Mucosa of stomach (tissue), 1 donor: Measurements from ENCODE around the gene RAB6C.
"Not testable (repeated sequence)": the region's sequence is repeated elsewhere in the genome, so short reads cannot be mapped to it uniquely, and the experiment has no call there.

Experiments used
- H3K27me3 ChIP-seq: one replicate; pipeline ENCODE4 v1.7.0; 2013; ENCODE audit warnings: mild to moderate bottlenecking, low read length; ENCODE audit not compliant: control insufficient read depth, insufficient read depth
- H3K36me3 ChIP-seq: one replicate; pipeline ENCODE4 v1.7.0; 2013; ENCODE audit warnings: low read length; ENCODE audit not compliant: control insufficient read depth, insufficient read depth
- H3K4me1 ChIP-seq: one replicate; pipeline ENCODE4 v1.7.0; 2013; ENCODE audit warnings: mild to moderate bottlenecking, low read length; ENCODE audit not compliant: control insufficient read depth, insufficient read depth
- H3K4me3 ChIP-seq: one replicate; pipeline ENCODE4 v1.7.0; 2013; ENCODE audit warnings: low read length
- H3K9ac ChIP-seq: one replicate; pipeline ENCODE4 v1.7.0; 2013; ENCODE audit warnings: mild to moderate bottlenecking, low read length, moderate library complexity
- H3K9me3 ChIP-seq: one replicate; pipeline ENCODE4 v1.7.0; 2013; ENCODE audit warnings: mild to moderate bottlenecking, low read length, moderate library complexity; ENCODE audit not compliant: control insufficient read depth
- donor health status: Pancreatic carcinoma.

The RAB6C gene

DNA sequence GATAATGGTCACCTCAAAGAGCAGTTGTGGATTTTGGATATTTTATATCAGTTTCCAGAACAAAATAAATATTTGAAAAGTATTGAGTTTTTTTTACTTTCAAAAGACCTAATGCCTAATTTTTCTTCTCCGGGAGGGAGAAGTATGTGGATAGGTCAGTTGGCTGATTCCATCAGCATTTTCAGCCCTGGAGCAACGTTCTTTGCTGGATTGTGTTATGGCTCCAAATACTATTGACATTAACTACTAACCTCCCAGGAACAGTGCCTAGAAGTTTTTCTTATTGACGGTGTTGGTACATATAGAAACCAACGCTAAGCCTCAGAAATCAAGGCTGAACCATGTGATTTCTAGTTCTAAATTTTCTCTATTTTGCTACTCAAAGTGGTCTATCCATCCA lies 20.7 kb upstream of the RAB6C start:
- H3K4me3 ChIP-seq, H3K36me3 ChIP-seq, H3K9me3 ChIP-seq, H3K4me1 ChIP-seq, H3K9ac ChIP-seq, H3K27me3 ChIP-seq: not testable (repeated sequence)

DNA sequence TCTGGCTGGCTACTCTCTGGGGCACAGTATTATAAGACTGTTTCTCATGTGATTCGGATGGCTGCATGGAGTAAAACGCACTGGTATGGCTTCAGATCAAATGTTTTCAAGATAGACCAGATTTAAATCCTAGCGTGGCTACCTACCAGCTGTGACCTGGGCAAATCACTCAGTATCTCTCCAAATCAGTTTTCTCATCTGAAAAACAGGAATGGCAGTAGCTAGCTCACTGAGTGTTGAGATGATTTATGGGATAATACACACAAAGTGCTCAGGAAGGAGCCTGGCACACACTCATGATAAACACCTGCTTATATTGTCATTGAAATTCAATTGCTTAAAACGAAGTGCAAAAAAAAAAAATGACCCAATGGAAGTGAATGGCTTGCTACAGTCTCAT lies 10.9 kb upstream of the RAB6C start:
- not testable (repeated sequence) for H3K4me1 ChIP-seq, H3K9ac ChIP-seq, H3K36me3 ChIP-seq, H3K4me3 ChIP-seq, H3K27me3 ChIP-seq, H3K9me3 ChIP-seq

DNA sequence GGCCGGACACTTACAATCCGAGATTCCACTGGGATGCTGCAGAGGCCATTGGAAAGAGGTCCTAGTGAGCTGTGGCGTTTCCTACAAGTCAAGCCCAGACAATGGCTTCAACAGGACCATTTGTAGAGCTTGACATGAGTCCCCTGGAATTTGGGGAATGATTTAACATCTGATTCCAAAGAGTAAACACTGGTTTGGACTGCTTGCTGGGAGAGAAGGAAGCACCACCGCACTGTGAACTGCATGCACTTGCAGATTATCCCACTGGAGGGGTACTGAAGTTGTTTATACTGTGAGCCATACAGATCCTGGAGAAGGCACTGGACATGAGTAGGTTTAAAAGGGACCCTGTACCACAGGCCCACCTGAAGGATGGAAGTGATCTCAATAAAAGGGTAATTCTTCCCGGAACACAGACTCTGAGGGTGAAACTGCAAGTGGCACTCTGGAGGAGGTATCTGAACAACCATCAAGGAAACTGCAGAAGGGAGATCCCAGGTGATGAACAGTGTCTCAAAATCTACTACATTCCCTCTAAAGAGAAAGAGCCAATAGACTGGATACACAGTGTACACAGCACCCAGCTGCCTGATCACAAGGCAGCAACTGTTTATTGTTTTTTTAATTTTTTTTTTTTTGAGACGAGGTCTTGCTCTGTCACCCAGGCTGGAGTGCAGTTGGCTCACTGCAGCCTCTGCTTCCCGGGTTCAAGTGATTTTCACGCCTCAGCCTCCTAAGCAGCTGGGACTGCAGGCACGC lies 4.3 kb upstream of the RAB6C start:
- H3K27me3 ChIP-seq, result no peaks in the 10 kb centered on the region
- no peaks in the 10 kb centered on the region for H3K9me3 ChIP-seq
- H3K4me1 ChIP-seq, result no peaks in the 10 kb centered on the region
- no peaks in the 10 kb centered on the region for H3K36me3 ChIP-seq
- H3K9ac ChIP-seq, result no peak overlapping the region
- no peak overlapping the region for H3K4me3 ChIP-seq

DNA sequence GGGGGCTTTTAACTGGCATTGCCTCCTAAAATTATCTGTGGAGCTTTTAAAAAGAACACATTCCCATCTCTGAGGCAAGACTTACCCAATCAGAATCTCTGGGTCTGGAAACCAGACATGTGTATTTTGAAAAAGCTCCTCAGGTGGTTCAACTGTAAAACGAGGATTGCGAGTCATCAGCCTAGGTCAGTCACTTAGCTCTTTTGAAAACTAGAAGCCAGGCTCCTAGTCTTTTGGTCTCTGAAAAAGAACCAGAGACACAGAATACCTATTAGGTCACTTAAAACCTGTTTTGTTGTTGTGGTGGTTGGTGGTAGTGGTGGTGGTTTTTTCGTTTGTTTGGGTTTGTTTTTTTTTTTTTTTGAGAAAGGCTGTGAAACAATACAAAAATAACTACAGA lies 2.5 kb upstream of the RAB6C start:
- H3K9me3 ChIP-seq, H3K27me3 ChIP-seq, H3K4me1 ChIP-seq, H3K9ac ChIP-seq, H3K36me3 ChIP-seq, H3K4me3 ChIP-seq: not testable (repeated sequence)

DNA sequence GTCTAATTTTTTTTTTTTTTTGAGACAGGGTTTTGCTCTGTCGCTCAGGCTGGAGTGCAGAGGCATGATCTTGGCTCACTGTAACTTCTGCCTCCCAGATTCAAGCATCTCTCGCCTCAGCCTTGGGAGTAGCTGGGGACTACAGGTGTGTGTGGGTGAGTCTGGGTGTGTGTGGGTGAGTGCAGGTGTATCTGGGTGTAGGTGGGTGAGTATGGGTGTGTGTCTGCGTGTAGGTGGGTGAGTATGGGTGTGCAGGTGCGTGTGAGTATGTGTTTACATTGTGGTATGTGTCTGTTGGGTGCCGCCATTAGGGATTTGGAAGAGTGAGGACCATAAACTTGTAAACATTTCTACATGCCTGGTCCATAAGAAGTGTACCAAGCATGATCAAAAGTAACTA lies 1.5 kb upstream of the RAB6C start:
- Histone ChIP-seq H3K9ac (no peak overlapping the region), H3K36me3 (no peaks in the 10 kb centered on the region), H3K4me1 (no peaks in the 10 kb centered on the region), H3K9me3 (no peaks in the 10 kb centered on the region), H3K4me3 (no peak overlapping the region), H3K27me3 (no peaks in the 10 kb centered on the region)

DNA sequence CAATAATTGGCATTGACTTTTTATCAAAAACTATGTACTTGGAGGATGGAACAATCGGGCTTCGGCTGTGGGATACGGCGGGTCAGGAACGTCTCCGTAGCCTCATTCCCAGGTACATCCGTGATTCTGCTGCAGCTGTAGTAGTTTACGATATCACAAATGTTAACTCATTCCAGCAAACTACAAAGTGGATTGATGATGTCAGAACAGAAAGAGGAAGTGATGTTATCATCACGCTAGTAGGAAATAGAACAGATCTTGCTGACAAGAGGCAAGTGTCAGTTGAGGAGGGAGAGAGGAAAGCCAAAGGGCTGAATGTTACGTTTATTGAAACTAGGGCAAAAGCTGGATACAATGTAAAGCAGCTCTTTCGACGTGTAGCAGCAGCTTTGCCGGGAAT lies 780 bp downstream of the RAB6C start:
- not testable (repeated sequence) for H3K9me3 ChIP-seq, H3K9ac ChIP-seq, H3K36me3 ChIP-seq, H3K4me1 ChIP-seq, H3K4me3 ChIP-seq, H3K27me3 ChIP-seq

DNA sequence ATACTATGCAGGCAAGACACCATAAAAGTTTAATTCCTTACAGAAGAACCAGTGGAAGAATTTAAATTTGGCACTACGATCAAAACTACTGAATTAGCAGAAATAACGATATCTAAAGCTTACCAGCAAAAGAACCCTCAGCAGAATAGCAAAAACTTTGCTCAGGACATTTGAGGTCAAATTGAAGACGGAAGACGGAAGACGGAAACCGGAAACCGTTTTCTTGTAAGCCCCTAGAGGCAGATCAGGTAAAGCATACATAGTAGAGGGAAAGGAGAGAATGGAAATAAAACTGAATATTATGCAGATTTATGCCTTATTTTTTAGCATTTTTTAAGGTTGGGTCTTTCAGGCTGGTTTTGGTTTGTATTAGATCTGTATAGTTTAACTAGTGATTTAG lies 2.2 kb downstream of the RAB6C start:
- not testable (repeated sequence) for H3K9me3 ChIP-seq, H3K36me3 ChIP-seq, H3K9ac ChIP-seq, H3K4me1 ChIP-seq, H3K4me3 ChIP-seq, H3K27me3 ChIP-seq

DNA sequence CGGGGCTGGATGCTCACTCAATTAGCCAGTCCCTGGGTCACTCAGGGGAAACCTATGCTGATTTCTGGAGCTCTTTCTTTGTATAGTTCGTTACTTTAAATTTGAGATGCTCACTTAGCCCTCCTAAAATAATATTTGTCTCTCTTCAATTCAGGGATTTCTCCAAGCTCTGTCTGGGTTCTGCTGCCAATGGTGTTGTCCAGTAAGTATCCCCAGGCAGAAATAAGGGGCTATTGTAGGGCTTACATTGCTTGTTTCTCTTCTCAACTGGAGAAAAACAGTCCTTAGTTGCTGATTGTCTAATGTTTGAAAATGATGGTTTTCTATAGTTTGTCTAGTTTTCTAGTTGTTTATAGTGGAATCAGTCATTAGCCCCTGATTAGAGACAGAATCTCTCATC lies 5.0 kb downstream of the RAB6C start:
- H3K9me3 ChIP-seq, result no peaks in the 10 kb centered on the region
- H3K4me1 ChIP-seq, result no peaks in the 10 kb centered on the region
- no peaks in the 10 kb centered on the region for H3K36me3 ChIP-seq
- no peaks in the 10 kb centered on the region for H3K27me3 ChIP-seq
- no peak overlapping the region for H3K9ac ChIP-seq
- no peak overlapping the region for H3K4me3 ChIP-seq

DNA sequence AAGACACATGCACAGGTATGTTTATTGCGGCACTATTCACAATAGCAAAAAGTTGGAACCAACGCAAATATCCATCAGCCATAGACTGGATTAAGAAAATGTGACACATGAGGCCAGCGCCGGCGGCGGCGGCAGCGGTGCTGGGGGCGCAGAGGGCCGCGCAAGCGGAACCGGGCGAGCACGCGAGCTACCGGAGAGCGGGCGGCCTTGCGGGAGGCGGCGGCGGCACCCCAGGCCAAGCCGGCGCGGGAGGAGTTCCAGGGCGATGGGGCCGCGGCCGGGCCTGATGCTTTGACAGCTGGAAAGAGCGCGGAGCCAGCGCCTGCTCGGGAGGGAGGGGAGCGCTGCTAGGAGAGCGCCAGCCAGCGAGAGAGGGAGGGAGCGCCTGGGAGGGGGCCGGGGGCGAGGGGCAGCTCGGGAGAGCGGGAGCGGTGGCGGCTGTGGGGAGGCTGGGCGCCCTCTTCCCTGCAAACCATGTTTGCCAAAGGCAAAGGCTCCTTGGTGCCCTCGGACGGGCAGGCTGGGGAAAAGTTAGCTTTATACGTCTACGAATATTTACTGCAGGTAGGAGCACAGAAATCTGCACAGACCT lies 13.0 kb downstream of the RAB6C start:
- H3K4me1 ChIP-seq, H3K9me3 ChIP-seq, H3K9ac ChIP-seq, H3K4me3 ChIP-seq, H3K27me3 ChIP-seq, H3K36me3 ChIP-seq: not testable (repeated sequence)

DNA sequence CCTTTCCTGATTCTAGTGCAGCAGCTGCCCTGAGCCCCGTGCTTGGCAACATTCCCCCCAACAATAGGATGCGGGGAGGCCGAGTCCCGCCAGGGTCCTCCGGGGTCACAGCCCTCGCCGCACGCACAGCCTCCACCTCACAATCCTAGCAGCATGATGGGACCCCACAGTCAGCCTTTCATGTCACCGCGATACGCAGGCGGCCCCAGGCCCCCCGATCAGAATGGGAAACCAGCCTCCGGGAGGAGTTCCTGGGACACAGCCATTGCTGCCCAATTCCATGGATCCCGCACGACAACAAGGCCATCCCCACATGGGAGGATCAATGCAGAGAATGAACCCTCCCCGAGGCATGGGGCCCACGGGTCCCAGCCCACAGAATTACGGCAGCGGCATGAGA lies 13.7 kb downstream of the RAB6C start:
- H3K9me3 ChIP-seq, H3K9ac ChIP-seq, H3K4me1 ChIP-seq, H3K4me3 ChIP-seq, H3K36me3 ChIP-seq, H3K27me3 ChIP-seq: not testable (repeated sequence)

DNA sequence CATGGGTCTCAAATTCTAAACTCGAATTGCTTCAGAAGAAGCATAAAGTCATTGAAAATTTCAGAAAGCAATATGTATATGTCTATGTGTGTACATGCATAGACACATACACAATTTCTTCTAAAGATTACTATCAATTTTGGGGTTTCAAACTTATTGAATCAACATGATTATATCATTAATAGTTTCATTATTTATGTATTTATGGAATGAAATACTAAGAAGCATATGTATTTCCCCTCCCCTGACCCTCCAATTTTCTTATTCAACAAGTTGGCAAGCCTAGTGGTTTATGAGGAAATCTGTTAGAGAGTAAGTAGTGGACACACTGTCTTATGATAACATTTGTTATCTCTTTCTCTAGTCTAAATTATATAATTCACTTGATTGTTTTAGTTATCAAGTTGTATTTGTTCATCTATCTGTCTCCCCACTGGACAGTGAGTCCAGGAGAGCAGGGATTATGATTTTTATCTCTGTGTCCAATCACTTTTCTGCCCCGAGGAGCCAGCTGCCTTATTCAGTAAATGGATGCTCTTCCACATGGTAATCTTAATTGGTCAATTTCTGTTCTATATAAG lies 17.3 kb downstream of the RAB6C start:
- H3K9ac ChIP-seq, H3K36me3 ChIP-seq, H3K9me3 ChIP-seq, H3K27me3 ChIP-seq, H3K4me1 ChIP-seq, H3K4me3 ChIP-seq: not testable (repeated sequence)

DNA sequence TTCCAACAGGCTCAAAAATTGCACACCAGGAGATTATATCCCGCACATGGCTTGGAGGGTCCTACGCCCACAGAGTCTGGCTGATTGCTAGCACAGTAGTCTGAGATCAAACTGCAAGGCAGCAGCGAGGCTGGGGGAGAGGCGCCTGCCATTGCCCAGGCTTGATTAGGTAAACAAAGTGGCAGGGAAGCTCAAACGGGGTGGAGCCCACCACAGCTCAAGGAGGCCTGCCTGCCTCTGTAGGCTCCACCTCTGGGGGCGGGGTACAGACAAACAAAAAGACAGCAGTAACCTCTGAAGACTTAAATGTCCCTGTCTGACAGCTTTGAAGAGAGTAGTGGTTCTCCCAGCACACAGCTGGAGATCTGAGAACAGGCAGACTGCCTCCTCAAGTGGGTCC lies 19.3 kb downstream of the RAB6C start:
- not testable (repeated sequence) for H3K9ac ChIP-seq

DNA sequence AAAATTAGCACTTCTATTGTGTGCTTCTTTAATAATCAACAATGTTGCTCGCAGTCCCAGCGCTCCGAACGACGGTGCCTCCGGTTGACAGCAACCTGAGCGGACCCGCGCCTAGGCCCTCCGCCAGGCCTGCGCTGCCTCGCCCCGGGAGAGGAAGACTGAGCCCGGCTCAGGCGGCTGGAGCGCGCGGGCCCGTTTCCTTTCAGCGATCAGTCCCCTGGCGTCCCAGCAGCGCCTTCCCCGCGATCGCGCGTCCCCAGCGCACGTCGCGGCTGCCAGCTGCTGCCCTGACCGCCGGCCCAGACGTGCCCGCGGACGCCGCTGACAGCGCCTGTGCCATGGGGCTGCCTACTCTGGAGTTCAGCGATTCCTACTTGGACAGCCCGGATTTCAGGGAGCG lies 26.4 kb downstream of the RAB6C start:
- H3K4me3 ChIP-seq, H3K4me1 ChIP-seq, H3K27me3 ChIP-seq, H3K9ac ChIP-seq, H3K9me3 ChIP-seq, H3K36me3 ChIP-seq: not testable (repeated sequence)

More for the DNA sequence above, 19.3 kb downstream of the RAB6C start:
- not testable (repeated sequence) for H3K36me3 ChIP-seq, H3K4me1 ChIP-seq, H3K4me3 ChIP-seq, H3K27me3 ChIP-seq, H3K9me3 ChIP-seq
